Fibroblast of skin of scalp (primary cell): Measurements from ENCODE around the gene C14orf93.

Source experiments
- DNase-seq: peaks from one replicate; pipeline ENCODE4 v3.0.0-alpha.2; 2013

The C14orf93 gene

GRCh38 chr14:23045419-23046357 is 35.7 kb upstream of the C14orf93 start:
- DNase-seq, result peak; percentile 12

GRCh38 chr14:23044840-23045239 is 34.9 kb upstream of the C14orf93 start:
- no peak for DNase-seq

- DNase-seq, result no peak
Observed at GRCh38 chr14:23043754-23044153, 33.8 kb upstream of the C14orf93 start.

GRCh38 chr14:23043145-23043544 is 33.2 kb upstream of the C14orf93 start:
- no peak for DNase-seq

- no peak for DNase-seq
Observed at GRCh38 chr14:23042162-23042965, 32.4 kb upstream of the C14orf93 start, which contains the start of gene PSMB11. TSS of gene PSMB11 (plus strand) at chr14:23042212. CDS start at chr14:23042226, 14 bp downstream.

- DNase-seq, result no peak
Observed at GRCh38 chr14:23041729-23042128, 31.8 kb upstream of the C14orf93 start.

GRCh38 chr14:23040100-23040499 is 30.2 kb upstream of the C14orf93 start:
- DNase-seq, result no peak

GRCh38 chr14:23035303-23036144 is 25.6 kb upstream of the C14orf93 start:
- DNase-seq, result no peak

GRCh38 chr14:23034498-23035302 is 24.8 kb upstream of the C14orf93 start, which contains the start of gene PSMB5:
TSS of gene PSMB5 (minus strand) at chr14:23034900. CDS start at chr14:23034881, 19 bp downstream.
- peak; percentile 93 for DNase-seq

- DNase-seq, result no peak
Observed at GRCh38 chr14:23033801-23034497, 24.0 kb upstream of the C14orf93 start.

- DNase-seq, result no peak
Observed at GRCh38 chr14:23033251-23033727, 23.3 kb upstream of the C14orf93 start.

- no peak for DNase-seq
Observed at GRCh38 chr14:23030936-23031335, 21.0 kb upstream of the C14orf93 start.

GRCh38 chr14:23028799-23029198 is 18.9 kb upstream of the C14orf93 start:
- DNase-seq, result no peak

GRCh38 chr14:23025151-23025814 is 15.3 kb upstream of the C14orf93 start:
- no peak for DNase-seq

GRCh38 chr14:23024612-23025075 is 14.7 kb upstream of the C14orf93 start:
- DNase-seq, result no peak

- DNase-seq, result no peak
Observed at GRCh38 chr14:23023795-23024152, 13.8 kb upstream of the C14orf93 start.

GRCh38 chr14:23023022-23023794 is 13.3 kb upstream of the C14orf93 start:
- DNase-seq, result no peak

GRCh38 chr14:23021889-23022442 is 12.0 kb upstream of the C14orf93 start:
- DNase-seq, result no peak

GRCh38 chr14:23021434-23021833 is 11.5 kb upstream of the C14orf93 start:
- no peak for DNase-seq
